ENCODE measurements around the gene TMEM108.

TMEM108 gene

GRCh38 chr3:133400006-133400515 lies 361.9 kb downstream of the TMEM108 start, which contains the start of gene BFSP2:
TSS of gene BFSP2 (plus strand) at chr3:133400056. CDS start at chr3:133400084, 28 bp downstream.
- TF ChIP-seq, protein P1, sequence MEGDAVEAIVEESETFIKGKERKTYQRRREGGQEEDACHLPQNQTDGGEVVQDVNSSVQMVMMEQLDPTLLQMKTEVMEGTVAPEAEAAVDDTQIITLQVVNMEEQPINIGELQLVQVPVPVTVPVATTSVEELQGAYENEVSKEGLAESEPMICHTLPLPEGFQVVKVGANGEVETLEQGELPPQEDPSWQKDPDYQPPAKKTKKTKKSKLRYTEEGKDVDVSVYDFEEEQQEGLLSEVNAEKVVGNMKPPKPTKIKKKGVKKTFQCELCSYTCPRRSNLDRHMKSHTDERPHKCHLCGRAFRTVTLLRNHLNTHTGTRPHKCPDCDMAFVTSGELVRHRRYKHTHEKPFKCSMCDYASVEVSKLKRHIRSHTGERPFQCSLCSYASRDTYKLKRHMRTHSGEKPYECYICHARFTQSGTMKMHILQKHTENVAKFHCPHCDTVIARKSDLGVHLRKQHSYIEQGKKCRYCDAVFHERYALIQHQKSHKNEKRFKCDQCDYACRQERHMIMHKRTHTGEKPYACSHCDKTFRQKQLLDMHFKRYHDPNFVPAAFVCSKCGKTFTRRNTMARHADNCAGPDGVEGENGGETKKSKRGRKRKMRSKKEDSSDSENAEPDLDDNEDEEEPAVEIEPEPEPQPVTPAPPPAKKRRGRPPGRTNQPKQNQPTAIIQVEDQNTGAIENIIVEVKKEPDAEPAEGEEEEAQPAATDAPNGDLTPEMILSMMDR (IDR thresholded peaks at IDR 0.05; ENCODE audit: low read depth, low read length) = no peak
- DNase-seq (ENCODE audit: low read depth, low spot score) = no peak
- in situ Hi-C loops (cut with HindIII; ENCODE audit: low sequenced_read_pairs) = no loop called here
- no peak within 1 kb of the TSS for H3K4me3 ChIP-seq (ENCODE audit: low read depth, low read length)

GRCh38 chr3:133401374-133402135 lies 363.4 kb downstream of the TMEM108 start:
- peak; percentile 70 for DNase-seq (ENCODE audit: low read depth, low spot score)
- in situ Hi-C loops (cut with HindIII; ENCODE audit: low sequenced_read_pairs) = no loop called here
- TF ChIP-seq, protein P1 (IDR thresholded peaks at IDR 0.05; ENCODE audit: low read depth, low read length) = no peak
- H3K4me3 ChIP-seq (ENCODE audit: low read depth, low read length) = no peak overlapping the region

GRCh38 chr3:133404920-133405319 lies 366.7 kb downstream of the TMEM108 start:
- DNase-seq (ENCODE audit: low read depth, low spot score) = no peak
- no peak overlapping the region for H3K4me3 ChIP-seq (ENCODE audit: low read depth, low read length)
- in situ Hi-C loops (cut with HindIII; ENCODE audit: low sequenced_read_pairs) = no loop called here
- TF ChIP-seq, protein P1 (IDR thresholded peaks at IDR 0.05; ENCODE audit: low read depth, low read length) = no peak

- in situ Hi-C loops (cut with HindIII; ENCODE audit: low sequenced_read_pairs) = no loop called here
Measured at GRCh38 chr3:133408366-133408765, 370.2 kb downstream of the TMEM108 start.

DNA sequence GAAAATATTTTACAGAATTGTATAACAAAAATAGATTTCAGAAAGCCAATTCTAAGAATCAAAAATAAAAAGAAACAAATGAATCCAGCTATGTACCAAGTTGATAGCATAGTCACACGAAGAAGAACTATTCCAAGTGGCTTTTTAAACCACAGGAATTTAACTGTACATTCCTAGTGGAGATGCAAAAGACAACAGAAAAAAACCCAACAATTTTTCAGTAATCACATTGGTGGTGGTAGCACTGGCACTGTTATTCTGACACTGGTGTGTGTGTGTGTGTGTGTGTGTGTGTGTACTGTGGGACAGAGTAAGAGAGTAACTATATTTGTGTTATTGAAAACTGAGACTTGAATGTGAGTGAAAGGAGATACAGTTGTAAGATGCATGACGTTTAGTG lies 370.8 kb downstream of the TMEM108 start:
- DNase-seq (ENCODE audit: low read depth, low spot score) = peak; percentile 66
- in situ Hi-C loops (cut with HindIII; ENCODE audit: low sequenced_read_pairs) = no loop called here
- TF ChIP-seq, protein P1 (IDR thresholded peaks at IDR 0.05; ENCODE audit: low read depth, low read length) = no peak
- H3K4me3 ChIP-seq (ENCODE audit: low read depth, low read length) = no peak overlapping the region

More at GRCh38 chr3:133408366-133408765, 370.2 kb downstream of the TMEM108 start:
- no peak overlapping the region for H3K4me3 ChIP-seq (ENCODE audit: low read depth, low read length)
- TF ChIP-seq, protein P1 (IDR thresholded peaks at IDR 0.05; ENCODE audit: low read depth, low read length) = no peak
- peak; percentile 37 for DNase-seq (ENCODE audit: low read depth, low spot score)

- H3K4me3 ChIP-seq (ENCODE audit: low read depth, low read length) = no peak overlapping the region
- no peak for DNase-seq (ENCODE audit: low read depth, low spot score)
- in situ Hi-C loops (cut with HindIII; ENCODE audit: low sequenced_read_pairs) = no loop called here
- TF ChIP-seq, protein P1 (IDR thresholded peaks at IDR 0.05; ENCODE audit: low read depth, low read length) = no peak
Measured at GRCh38 chr3:133410191-133410892, 372.2 kb downstream of the TMEM108 start.

Measured in astrocyte of the spinal cord (primary cell).